HG02571 (cell line): Measurements from ENCODE around the gene COPS9.

Experiments used
- ATAC-seq: cut with Tn5 transposase; IDR thresholded peaks from one replicate; pipeline ENCODE4 v1.9.1; 2021; ENCODE audit warnings: mild to moderate bottlenecking, moderate library complexity; ENCODE audit not compliant: unreplicated experiment

Gene COPS9

DNA sequence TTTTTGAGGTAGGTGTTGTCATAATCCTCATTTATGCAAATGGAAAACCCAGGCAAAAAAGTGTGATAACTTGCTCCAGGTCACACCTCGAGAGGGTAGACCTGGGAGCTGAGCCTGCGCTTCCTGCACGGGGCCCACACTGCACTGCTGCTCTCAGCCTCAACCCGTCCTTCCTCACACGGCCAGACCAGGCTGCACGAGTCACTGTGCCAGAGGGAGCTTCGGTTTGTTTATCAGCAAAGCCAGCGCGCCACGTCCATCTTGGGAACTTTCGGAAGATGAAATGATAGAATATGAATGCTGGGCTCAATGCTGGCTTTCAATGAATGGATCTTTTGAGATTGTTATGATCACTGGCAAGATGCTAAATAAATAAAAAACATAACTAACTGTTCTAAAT, 14.4 kb downstream of the COPS9 start:
- no peak for ATAC-seq

- no peak for ATAC-seq
Observed at GRCh38 chr2:240121190-240121589, 14.9 kb downstream of the COPS9 start.

GRCh38 chr2:240114233-240114632, 21.9 kb downstream of the COPS9 start:
- ATAC-seq, result no peak

DNA sequence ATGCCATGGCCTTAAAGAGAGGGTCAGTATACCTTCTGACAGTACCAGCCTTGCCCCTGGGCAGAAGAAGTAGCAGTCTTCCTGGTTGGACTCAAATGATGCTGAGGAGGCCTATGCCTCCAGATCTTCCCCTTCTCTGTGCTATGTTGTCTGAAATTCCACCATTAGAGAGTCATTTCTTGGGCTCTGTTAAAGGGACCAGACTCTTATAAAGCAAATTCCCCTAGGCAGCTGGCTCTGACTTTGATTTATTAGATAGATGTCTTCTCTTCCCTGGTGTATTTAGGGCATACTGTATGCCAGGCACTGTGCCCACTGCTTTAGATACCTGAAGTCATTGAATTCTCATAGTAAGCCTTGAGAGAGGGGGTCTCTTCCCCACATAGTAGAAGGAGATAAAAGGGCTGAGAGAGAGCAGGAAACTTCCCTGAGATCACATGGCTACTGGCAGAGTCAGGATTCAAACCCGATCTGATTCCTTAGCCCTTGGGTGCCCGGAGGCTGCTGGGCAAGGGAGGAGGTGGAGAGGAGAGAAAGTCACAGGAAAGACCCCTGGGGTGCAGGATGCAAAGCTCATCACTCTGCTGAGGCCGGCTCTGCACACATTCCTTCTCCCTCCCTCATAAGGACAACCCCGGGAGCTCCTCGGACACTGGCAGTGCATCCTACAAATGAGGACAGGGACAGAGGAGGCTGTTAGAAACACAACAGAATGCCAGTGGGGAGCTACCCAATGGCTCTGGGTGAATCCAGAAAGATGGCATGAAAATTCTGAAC, 23.0 kb downstream of the COPS9 start:
- ATAC-seq, result no peak

DNA sequence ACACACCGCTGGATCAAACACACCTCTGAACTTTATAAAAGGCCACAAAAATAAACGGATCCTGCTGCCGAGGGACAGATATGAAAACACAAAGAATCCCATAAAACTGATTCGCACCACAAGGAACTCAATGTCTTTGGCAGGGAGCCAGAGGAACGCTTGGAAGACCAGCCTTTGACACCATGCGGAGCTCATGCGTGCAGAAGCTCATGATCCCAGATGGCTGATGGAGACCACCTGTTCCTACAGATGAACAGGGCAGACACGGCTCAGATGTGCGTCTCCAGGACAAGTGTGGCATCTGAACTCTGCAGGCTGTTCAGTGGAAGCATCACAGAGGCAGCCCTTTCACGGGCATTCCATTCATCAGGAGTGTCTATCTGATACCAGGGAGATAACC, 24.9 kb downstream of the COPS9 start:
- ATAC-seq, result no peak

- ATAC-seq, result no peak
Observed at GRCh38 chr2:240109386-240109785, 26.7 kb downstream of the COPS9 start.

GRCh38 chr2:240107477-240107796, 28.7 kb downstream of the COPS9 start:
- no peak for ATAC-seq

GRCh38 chr2:240106765-240107476, 29.2 kb downstream of the COPS9 start:
- ATAC-seq, result no peak

GRCh38 chr2:240105982-240106381, 30.1 kb downstream of the COPS9 start:
- ATAC-seq, result no peak

GRCh38 chr2:240103136-240103535, 33.0 kb downstream of the COPS9 start:
- ATAC-seq, result no peak

GRCh38 chr2:240098349-240098748, 37.8 kb downstream of the COPS9 start:
- no peak for ATAC-seq

DNA sequence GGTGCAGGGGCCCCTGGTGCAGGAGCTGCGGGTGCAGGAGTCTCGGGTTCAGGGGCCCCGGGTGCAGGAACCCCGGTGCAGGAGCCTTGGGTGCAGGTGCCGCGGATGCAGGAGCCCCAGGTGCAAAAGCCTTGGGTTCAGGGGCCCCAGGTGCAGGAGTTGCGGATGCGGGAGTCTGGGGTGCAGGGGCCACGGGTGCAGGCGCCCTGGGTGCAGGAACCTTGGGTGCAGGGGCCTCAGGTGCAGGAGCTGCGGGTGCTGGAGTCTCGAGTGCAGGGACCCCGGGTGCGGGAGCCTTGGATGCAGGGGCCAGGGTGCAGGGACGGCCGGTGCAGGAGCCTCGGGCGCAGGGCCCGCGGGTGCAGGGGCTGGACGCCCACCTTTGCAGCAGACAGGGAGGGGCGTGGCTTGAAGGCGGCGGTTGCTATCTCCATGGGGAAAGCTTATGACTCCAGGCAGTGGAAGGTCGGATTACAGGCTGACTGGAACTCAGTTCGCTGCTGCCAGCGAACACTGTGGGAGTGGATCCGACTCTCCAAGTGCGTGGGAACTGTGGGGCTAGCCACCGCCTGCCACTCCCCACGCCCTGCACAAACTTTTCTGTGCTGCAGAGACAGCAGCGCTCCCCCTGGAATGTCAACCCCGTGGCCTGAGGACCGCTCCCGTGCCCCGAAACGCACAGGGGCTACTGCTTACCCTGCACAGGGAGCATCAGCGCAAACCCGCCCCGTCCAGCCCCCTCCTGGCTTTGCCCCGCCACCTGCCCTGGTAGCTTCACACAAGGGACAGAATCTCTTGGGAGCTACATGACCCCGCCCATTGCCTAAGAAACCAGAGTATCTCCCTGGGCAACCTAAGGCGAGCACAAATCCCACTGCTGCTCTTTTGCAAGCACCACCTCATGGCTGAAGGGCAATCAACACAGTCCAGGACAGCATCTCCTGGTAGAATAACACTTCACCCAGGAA, 40.3 kb downstream of the COPS9 start:
- ATAC-seq, result no peak

GRCh38 chr2:240089306-240089705, 46.8 kb downstream of the COPS9 start:
- ATAC-seq, result no peak

- no peak for ATAC-seq
Observed at GRCh38 chr2:240086563-240086962, 49.5 kb downstream of the COPS9 start.
